Activated naive CD4-positive, alpha-beta T cell treated with anti-CD3 and anti-CD28 coated beads, Interleukin-2, amount 50 U/mL, for 24 hours (primary cell): ENCODE measurements around the gene UNC79.

Experiments used
- H3K27ac Mint-ChIP-seq: one replicate; pipeline ENCODE4 v1.8.0; 2021; ENCODE audit warnings: mild to moderate bottlenecking, mixed read lengths
- H3K27me3 Mint-ChIP-seq: one replicate; pipeline ENCODE4 v1.8.0; 2021; ENCODE audit warnings: mixed read lengths
- H3K36me3 Mint-ChIP-seq: one replicate; pipeline ENCODE4 v1.8.0; 2021; ENCODE audit warnings: mixed read lengths
- H3K4me1 Mint-ChIP-seq: one replicate; pipeline ENCODE4 v1.8.0; 2021; ENCODE audit warnings: mixed read lengths
- H3K4me3 Mint-ChIP-seq: one replicate; pipeline ENCODE4 v1.8.0; 2021; ENCODE audit warnings: mild to moderate bottlenecking, mixed read lengths
- H3K9me3 Mint-ChIP-seq: one replicate; pipeline ENCODE4 v1.8.0; 2021; ENCODE audit warnings: mixed read lengths

The UNC79 gene

DNA sequence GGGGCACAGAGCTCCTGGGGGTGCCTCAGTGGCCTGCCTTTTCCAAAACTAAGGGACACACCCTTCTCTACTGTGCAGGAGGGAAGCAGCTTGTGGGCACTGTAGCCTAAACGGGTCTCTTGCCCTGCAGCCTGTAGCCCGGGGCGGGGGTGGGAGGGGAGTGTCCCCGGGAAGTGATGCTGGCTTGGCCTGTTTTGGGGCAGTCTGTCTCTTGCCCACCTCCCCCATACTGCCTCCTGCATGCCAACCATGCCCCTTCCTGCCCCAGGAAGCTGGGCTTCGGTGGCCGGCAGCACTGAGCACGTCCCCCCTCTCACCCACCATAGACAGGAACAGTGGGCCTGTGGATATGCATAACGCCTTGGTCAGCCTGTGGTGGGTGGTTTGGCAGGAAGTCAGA is 314.1 kb downstream of the UNC79 start:
- Mint-ChIP-seq H3K36me3 (no peaks in the 10 kb centered on the region), H3K27ac (no peak overlapping the region), H3K4me1 (no peaks in the 10 kb centered on the region), H3K4me3 (no peak overlapping the region), H3K27me3 (peaks cover 2% of the 10 kb centered on the region), H3K9me3 (no peaks in the 10 kb centered on the region)

DNA sequence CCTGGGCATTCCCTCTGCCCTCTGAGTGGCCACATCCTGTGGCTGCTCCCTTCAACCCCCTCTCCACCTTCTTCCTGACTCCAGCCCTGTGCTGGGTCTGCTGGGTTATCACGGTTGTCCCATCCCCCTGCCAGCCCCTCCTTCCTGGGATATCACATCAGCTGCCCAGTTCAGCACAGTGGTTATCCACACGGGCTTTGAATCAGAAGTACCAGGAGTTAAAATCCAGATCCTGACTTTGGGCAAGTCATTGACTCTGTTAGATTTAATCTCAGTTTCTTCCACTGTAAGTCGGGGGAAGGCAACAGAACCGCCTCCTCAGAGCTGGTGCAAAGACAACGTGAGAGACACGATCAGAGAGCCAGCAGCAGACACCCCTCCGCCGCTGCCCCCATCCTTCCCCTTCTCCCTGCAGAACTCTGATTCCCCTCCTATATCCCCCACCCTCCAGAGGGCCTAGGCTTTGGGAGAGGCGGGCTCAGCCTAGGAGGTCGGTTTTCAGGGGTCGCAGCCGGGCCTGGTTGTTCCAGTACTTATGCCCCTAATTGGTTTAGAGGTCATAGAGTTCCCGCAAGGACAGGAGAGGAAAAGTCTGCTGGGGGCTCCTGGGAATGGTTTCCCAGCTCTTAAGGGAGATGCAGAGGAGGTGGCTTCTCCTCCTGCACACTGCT is 315.0 kb downstream of the UNC79 start:
- peaks cover 2% of the 10 kb centered on the region for H3K27me3 Mint-ChIP-seq
- no peaks in the 10 kb centered on the region for H3K9me3 Mint-ChIP-seq
- no peak overlapping the region for H3K4me3 Mint-ChIP-seq
- H3K4me1 Mint-ChIP-seq, result no peaks in the 10 kb centered on the region
- H3K36me3 Mint-ChIP-seq, result no peaks in the 10 kb centered on the region
- no peak overlapping the region for H3K27ac Mint-ChIP-seq

DNA sequence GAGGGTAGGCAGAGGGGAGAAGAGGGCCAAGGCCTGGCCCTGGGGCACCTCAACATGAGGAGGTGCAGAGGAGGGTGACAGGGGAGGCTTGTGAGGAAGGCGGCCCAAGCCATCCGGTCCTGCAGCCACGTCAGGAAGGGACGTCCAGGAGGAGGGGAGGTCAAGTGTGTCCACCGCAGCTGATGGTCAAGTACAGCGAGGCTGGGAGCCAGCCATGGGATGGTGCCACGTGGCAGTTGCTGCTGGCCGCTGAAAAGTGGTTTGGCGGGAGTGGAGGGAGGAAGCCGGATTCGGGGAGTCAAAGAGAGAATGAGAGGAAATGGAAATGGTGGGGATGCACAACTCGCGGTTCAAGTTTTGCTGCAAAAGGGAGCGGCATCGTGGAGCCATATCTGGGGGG is 316.4 kb downstream of the UNC79 start:
- Mint-ChIP-seq H3K27ac (no peak overlapping the region), H3K9me3 (no peaks in the 10 kb centered on the region), H3K4me1 (no peaks in the 10 kb centered on the region), H3K36me3 (no peaks in the 10 kb centered on the region), H3K27me3 (peaks cover 2% of the 10 kb centered on the region), H3K4me3 (no peak overlapping the region)

DNA sequence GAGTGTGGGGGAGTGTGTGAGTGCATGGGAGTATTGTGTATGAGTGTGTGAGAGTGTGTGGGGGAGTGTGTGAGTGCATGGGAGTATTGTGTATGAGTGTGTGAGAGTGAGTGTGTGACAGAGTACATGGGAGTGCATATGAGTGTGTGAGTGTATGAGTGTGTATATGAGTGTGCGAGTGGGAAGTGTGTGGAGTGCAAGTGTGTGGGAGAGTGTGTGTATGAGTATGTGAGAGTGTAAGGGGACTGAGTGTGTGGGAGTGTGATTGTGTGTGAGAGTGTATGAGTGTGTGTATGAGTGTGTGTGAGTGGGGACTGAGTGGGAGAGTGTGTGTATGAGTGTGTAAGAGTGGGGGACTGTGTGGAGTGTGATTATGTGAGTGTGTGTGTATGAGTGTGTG is 316.8 kb downstream of the UNC79 start:
- no peaks in the 10 kb centered on the region for H3K4me1 Mint-ChIP-seq
- no peak overlapping the region for H3K27ac Mint-ChIP-seq
- H3K4me3 Mint-ChIP-seq, result no peak overlapping the region
- H3K9me3 Mint-ChIP-seq, result no peaks in the 10 kb centered on the region
- no peaks in the 10 kb centered on the region for H3K36me3 Mint-ChIP-seq
- H3K27me3 Mint-ChIP-seq, result peaks cover 2% of the 10 kb centered on the region

DNA sequence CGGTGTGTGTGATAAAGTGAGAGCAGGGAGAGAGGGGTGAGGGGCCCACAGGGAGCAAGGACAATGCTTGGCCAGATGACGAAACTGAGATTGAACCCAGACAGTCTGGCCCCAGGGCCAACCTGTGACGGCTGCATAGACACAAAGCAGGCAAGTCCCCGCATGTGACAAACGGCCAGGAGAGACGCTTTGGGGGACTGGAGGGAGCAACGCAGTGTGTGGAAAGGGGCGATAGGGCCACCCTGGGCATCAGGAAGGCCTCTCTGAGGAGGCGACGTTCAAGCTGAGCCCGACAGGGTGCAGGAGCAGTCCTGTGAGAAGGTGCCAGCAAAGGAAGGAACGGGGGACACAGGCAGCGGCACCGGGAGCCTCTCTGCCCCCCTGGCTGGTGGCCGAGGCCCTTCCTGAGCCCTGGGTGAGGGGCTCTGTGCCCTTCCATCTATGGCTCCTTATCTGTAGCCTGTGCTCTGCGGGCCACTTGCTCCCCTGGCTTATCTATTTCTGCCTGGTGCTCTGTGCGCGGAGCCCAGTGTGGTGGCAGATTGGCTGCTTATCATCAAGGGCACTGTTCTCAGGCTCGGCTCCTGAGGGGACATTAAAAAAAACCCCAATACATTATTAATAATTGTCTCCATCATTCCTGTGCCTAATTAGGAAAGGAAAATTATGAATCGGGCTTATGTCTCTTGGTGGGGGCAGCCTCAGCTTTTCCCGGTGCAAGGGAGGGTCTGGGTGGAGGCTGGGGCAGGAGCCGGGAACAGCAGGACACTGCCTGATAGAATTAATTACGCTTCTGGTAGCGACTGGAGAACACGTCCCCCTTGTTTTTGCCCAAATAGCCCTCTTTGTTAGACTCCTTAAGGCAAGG is 317.7 kb downstream of the UNC79 start:
- Mint-ChIP-seq H3K4me3 (no peak overlapping the region), H3K36me3 (no peaks in the 10 kb centered on the region), H3K4me1 (no peaks in the 10 kb centered on the region), H3K27me3 (peaks cover 2% of the 10 kb centered on the region), H3K9me3 (no peaks in the 10 kb centered on the region), H3K27ac (no peak overlapping the region)

DNA sequence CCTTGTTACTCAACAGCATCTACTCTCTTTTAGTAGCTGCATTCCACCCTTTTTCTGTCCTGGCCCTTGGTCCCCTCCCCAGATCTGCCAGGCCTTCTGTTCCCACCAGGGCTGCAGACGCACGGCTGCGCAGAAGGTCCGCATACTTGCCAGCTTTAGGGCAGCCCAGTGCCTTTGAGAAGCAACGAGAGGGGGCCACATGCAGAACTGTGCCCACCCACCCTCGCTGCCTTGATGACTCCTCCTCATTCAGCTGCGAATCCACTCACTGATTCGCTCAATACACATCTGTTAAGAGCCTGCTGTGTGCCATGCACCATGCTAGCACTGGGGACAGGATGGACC is 318.3 kb downstream of the UNC79 start:
- H3K27me3 Mint-ChIP-seq, result peaks cover 2% of the 10 kb centered on the region
- H3K27ac Mint-ChIP-seq, result no peak overlapping the region
- no peaks in the 10 kb centered on the region for H3K4me1 Mint-ChIP-seq
- no peaks in the 10 kb centered on the region for H3K36me3 Mint-ChIP-seq
- H3K9me3 Mint-ChIP-seq, result no peaks in the 10 kb centered on the region
- no peak overlapping the region for H3K4me3 Mint-ChIP-seq

DNA sequence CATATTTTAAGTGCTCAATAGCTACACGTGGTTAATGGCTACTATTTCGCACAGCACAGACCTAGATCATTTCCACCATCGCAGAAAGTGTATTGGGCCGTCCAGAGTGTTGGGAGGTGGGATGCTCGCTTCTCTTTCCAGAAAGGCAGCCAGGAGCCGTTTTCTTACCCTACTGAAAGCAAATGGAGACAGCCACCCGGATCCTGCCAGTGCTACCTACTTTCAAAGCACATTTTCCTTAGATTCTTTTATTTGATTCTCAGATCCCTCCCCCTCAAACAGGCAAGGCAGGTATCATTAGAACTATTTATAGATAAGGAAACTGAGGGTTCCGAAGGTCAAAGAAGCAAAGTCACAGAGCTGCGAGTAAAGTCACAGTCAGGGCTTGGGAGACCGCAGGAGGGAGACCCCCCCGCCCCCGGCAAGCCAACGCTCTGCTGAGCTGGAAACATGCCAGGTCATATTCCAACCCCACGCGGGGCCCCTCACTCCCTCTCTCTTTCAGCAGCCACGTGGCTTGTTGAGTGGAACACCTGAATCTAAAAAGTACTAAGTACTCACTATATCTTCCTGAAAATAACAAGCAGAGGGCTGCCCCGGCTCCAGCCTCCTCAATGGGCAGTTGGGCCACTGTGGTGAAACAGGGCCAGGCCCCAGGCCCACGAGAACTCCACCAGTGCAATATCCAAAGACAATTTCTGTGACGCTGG is 321.4 kb downstream of the UNC79 start:
- no peak overlapping the region for H3K27ac Mint-ChIP-seq
- H3K4me1 Mint-ChIP-seq, result no peaks in the 10 kb centered on the region
- no peaks in the 10 kb centered on the region for H3K9me3 Mint-ChIP-seq
- H3K4me3 Mint-ChIP-seq, result no peak overlapping the region
- H3K27me3 Mint-ChIP-seq, result no peaks in the 10 kb centered on the region
- no peaks in the 10 kb centered on the region for H3K36me3 Mint-ChIP-seq

DNA sequence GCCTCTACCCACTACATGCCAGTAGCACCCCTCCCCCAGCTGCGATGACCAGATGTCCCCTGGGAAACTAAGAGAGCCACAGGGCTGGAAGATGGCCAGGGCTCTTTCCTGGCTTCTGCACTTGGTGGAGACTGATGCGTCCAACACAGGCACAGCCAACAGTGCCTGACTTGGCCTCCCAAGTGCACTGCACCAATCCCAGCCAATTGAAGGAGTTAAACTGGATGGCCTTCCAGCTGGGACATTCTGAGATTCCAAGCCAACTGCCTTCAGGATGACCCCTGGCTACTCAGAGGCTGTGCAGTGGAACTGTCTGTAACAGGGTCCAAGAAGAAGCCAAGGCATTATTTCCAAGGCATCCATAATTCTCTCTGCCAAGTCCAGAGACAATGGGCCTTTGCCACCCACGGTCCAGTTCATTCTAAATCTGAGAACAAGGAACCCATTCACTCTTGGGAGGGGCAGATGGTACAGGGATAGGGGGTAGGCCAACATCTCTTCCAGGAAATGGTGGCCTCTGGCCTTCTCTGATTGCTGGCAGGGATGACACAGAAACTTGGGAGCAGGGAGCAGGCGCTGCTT is 322.3 kb downstream of the UNC79 start:
- H3K4me1 Mint-ChIP-seq, result no peaks in the 10 kb centered on the region

DNA sequence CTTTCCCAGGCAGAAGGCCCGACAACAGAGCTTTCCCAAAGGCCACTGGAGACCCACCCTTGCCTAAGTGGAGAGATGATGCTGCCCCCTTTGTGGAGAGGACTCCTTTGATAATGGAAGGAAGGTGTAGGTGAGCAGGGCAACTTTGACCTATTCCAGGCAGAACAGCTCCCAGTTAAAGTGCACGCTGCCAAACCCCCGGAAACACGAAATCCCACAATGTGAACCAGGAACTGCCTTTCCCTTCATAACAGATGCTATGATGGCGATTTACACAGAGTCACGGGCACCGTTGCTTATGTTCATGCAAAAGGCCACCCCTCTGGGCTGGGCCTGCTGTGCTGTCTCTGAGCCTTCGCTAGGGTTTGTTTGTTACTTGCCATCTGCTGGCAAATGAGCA is 322.9 kb downstream of the UNC79 start:
- H3K36me3 Mint-ChIP-seq, result no peaks in the 10 kb centered on the region

More for the DNA sequence above, 322.3 kb downstream of the UNC79 start:
- Mint-ChIP-seq H3K27ac (no peak overlapping the region), H3K4me3 (no peak overlapping the region), H3K36me3 (no peaks in the 10 kb centered on the region), H3K27me3 (no peaks in the 10 kb centered on the region), H3K9me3 (no peaks in the 10 kb centered on the region)

DNA sequence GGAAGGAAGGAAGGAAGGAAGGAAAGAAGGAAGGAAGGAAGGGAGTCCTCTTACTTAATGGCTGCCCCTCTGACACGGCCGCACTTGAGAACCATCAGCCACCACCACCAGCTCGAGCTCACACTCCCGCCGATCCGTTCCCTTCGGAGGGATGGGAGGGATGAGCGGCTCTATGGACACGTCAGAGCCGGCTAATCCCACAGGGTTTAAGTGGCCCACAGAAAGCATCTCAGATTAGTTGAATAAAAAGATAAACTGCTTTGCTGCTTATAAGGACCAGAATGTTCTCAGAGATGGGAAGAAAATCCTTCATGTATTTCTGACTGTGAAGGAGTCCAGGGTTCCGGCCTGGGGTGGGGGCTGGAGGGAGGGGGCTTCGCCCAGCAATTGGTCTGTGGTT is 326.5 kb downstream of the UNC79 start:
- H3K4me1 Mint-ChIP-seq, result no peaks in the 10 kb centered on the region
- H3K27me3 Mint-ChIP-seq, result no peaks in the 10 kb centered on the region
- H3K9me3 Mint-ChIP-seq, result no peaks in the 10 kb centered on the region
- no peak overlapping the region for H3K4me3 Mint-ChIP-seq
- H3K36me3 Mint-ChIP-seq, result no peaks in the 10 kb centered on the region
- no peak overlapping the region for H3K27ac Mint-ChIP-seq

More for the DNA sequence above, 322.9 kb downstream of the UNC79 start:
- Mint-ChIP-seq H3K27ac (no peak overlapping the region), H3K27me3 (no peaks in the 10 kb centered on the region), H3K9me3 (no peaks in the 10 kb centered on the region), H3K4me1 (no peaks in the 10 kb centered on the region), H3K4me3 (no peak overlapping the region)
